CD4-positive, alpha-beta T cell treated with Interferon gamma for 1 hour (primary cell): ENCODE results near the gene KPNA4.

Experiments
- DNase-seq: peaks from one replicate; pipeline ENCODE4 v3.0.0-alpha.2; 2020

Gene KPNA4

GRCh38 chr3:160449636-160450598, 115.5 kb downstream of the KPNA4 start, which contains the start of gene TRIM59:
Gene TRIM59, minus strand, starts transcription at chr3:160449786. Its CDS starts 10,603 bp downstream, at chr3:160439183.
- peak; percentile 98 for DNase-seq

GRCh38 chr3:160448845-160449635, 116.3 kb downstream of the KPNA4 start:
- DNase-seq, result no peak

GRCh38 chr3:160447544-160447943, 117.8 kb downstream of the KPNA4 start:
- DNase-seq, result no peak

GRCh38 chr3:160446522-160447056, 118.8 kb downstream of the KPNA4 start:
- no peak for DNase-seq

- no peak for DNase-seq
Measured at GRCh38 chr3:160445854-160446253, 119.5 kb downstream of the KPNA4 start.
